COLO668 (cell line): Measurements from ENCODE around the gene BCAS1.

ENCODE experiments used
- DNase-seq: peaks from one replicate; lab custom pipeline; 2025; ENCODE audit not compliant: unreplicated experiment; lab: John Stamatoyannopoulos, UW

BCAS1 gene

GRCh38 chr20:54103762-54104600, 33.6 kb upstream of the BCAS1 start:
- no peak for DNase-seq

GRCh38 chr20:54103067-54103761, 32.8 kb upstream of the BCAS1 start:
- peak; percentile 52 for DNase-seq

- no peak for DNase-seq
Measured at GRCh38 chr20:54102543-54102942, 32.1 kb upstream of the BCAS1 start.

GRCh38 chr20:54100563-54100962, 30.2 kb upstream of the BCAS1 start:
- no peak for DNase-seq

GRCh38 chr20:54099894-54100293, 29.5 kb upstream of the BCAS1 start:
- no peak for DNase-seq

- DNase-seq: no peak
Measured at GRCh38 chr20:54098047-54098446, 27.7 kb upstream of the BCAS1 start.

- no peak for DNase-seq
Measured at GRCh38 chr20:54097236-54097529, 26.8 kb upstream of the BCAS1 start.

GRCh38 chr20:54095824-54096223, 25.4 kb upstream of the BCAS1 start:
- no peak for DNase-seq

- no peak for DNase-seq
Measured at GRCh38 chr20:54094268-54094580, 23.8 kb upstream of the BCAS1 start.

- DNase-seq: no peak
Measured at GRCh38 chr20:54093423-54094267, 23.3 kb upstream of the BCAS1 start.

- DNase-seq: no peak
Measured at GRCh38 chr20:54092021-54092420, 21.6 kb upstream of the BCAS1 start.

GRCh38 chr20:54091120-54091480, 20.7 kb upstream of the BCAS1 start:
- DNase-seq: no peak

- DNase-seq: no peak
Measured at GRCh38 chr20:54090230-54091119, 20.1 kb upstream of the BCAS1 start.

- DNase-seq: no peak
Measured at GRCh38 chr20:54088430-54088829, 18.0 kb upstream of the BCAS1 start.

GRCh38 chr20:54086507-54087039, 16.2 kb upstream of the BCAS1 start:
- no peak for DNase-seq

GRCh38 chr20:54085910-54086309, 15.5 kb upstream of the BCAS1 start:
- DNase-seq: no peak

- DNase-seq: no peak
Measured at GRCh38 chr20:54085425-54085824, 15.0 kb upstream of the BCAS1 start.

GRCh38 chr20:54084727-54085388, 14.5 kb upstream of the BCAS1 start:
- DNase-seq: no peak

GRCh38 chr20:54084193-54084592, 13.8 kb upstream of the BCAS1 start:
- no peak for DNase-seq

GRCh38 chr20:54083459-54083858, 13.1 kb upstream of the BCAS1 start:
- no peak for DNase-seq
